H9 (cell line): Measurements from ENCODE around the gene MX1. TPM values are rescaled to one million over a fixed set of nuclear protein-coding genes. Genes with fewer than 3 reads are reported as not detected.

Experiments
- DNase-seq: peaks from one replicate; pipeline ENCODE4 v3.0.0-alpha.2; 2017
- H2AFZ ChIP-seq: one replicate; pipeline ENCODE4 v1.6.1; 2013; ENCODE audit warnings: mild to moderate bottlenecking, low read length, control low read depth, moderate library complexity
- H2AK5ac ChIP-seq: 2 replicates; pipeline ENCODE4 v1.6.1; 2013; ENCODE audit warnings: low read length, control low read depth, mixed read lengths; ENCODE audit not compliant: insufficient read length
- H2BK120ac ChIP-seq: one replicate; pipeline ENCODE4 v1.6.1; 2013; ENCODE audit warnings: low read depth, mild to moderate bottlenecking, low read length, control low read depth, inconsistent platforms; ENCODE audit not compliant: poor library complexity, severe bottlenecking
- H2BK12ac ChIP-seq: 2 replicates; pipeline ENCODE4 v1.6.1; 2013; ENCODE audit warnings: low read length, control low read depth, mixed read lengths, low read depth; ENCODE audit not compliant: insufficient read length
- H2BK15ac ChIP-seq: 2 replicates; pipeline ENCODE4 v1.6.1; 2013; ENCODE audit warnings: low read depth, low read length, control low read depth
- H2BK20ac ChIP-seq: one replicate; pipeline ENCODE4 v1.6.1; 2013; ENCODE audit warnings: low read depth, mild to moderate bottlenecking, low read length, control low read depth, inconsistent platforms; ENCODE audit not compliant: poor library complexity, severe bottlenecking
- H2BK5ac ChIP-seq: 2 replicates; pipeline ENCODE4 v1.6.1; 2013; ENCODE audit warnings: low read length, control low read depth, mixed read lengths; ENCODE audit not compliant: insufficient read length
- H3K14ac ChIP-seq: 2 replicates; pipeline ENCODE4 v1.6.1; 2013; ENCODE audit warnings: low read length, control low read depth; ENCODE audit not compliant: insufficient read depth
- H3K18ac ChIP-seq: 2 replicates; pipeline ENCODE4 v1.6.1; 2013; ENCODE audit warnings: low read depth, mild to moderate bottlenecking, mixed read lengths, low read length, control low read depth; ENCODE audit not compliant: insufficient read length
- H3K23ac ChIP-seq: 2 replicates; pipeline ENCODE4 v1.6.1; 2013; ENCODE audit warnings: low read length, control low read depth, mixed read lengths, low read depth; ENCODE audit not compliant: insufficient read length
- H3K23me2 ChIP-seq: 2 replicates; pipeline ENCODE4 v1.6.1; 2013; ENCODE audit warnings: low read depth, mild to moderate bottlenecking, mixed read lengths, low read length, control low read depth; ENCODE audit not compliant: insufficient read length, poor library complexity, severe bottlenecking
- H3K27ac ChIP-seq: 2 replicates; pipeline ENCODE4 v1.5.1; 2013; ENCODE audit warnings: low read length, control low read depth, mixed read lengths, low read depth; ENCODE audit not compliant: insufficient read length
- H3K27me3 ChIP-seq: 2 replicates; pipeline ENCODE4 v1.6.1; 2013; ENCODE audit warnings: low read length, control low read depth, inconsistent platforms; ENCODE audit not compliant: insufficient read depth
- H3K4ac ChIP-seq: 2 replicates; pipeline ENCODE4 v1.6.1; 2013; ENCODE audit warnings: low read depth, mild to moderate bottlenecking, control low read depth, inconsistent platforms, low read length, moderate library complexity
- H3K4me1 ChIP-seq: 2 replicates; pipeline ENCODE4 v1.6.1; 2013; ENCODE audit warnings: low read length, control low read depth, inconsistent platforms; ENCODE audit not compliant: insufficient read depth
- H3K4me2 ChIP-seq: 2 replicates; pipeline ENCODE4 v1.6.1; 2013; ENCODE audit warnings: low read length, control low read depth, mixed read lengths; ENCODE audit not compliant: insufficient read length, insufficient read depth
- H3K56ac ChIP-seq: 2 replicates; pipeline ENCODE4 v1.6.1; 2013; ENCODE audit warnings: low read depth, mild to moderate bottlenecking, mixed read lengths, low read length, control low read depth; ENCODE audit not compliant: insufficient read length
- H3K79me1 ChIP-seq: 2 replicates; pipeline ENCODE4 v1.6.1; 2013; ENCODE audit warnings: low read depth, mild to moderate bottlenecking, moderate library complexity, low read length, control low read depth, inconsistent platforms; ENCODE audit not compliant: insufficient read depth, poor library complexity, severe bottlenecking
- H3K79me2 ChIP-seq: 2 replicates; pipeline ENCODE4 v1.6.1; 2013; ENCODE audit warnings: low read length, control low read depth, inconsistent platforms; ENCODE audit not compliant: insufficient read depth
- H3K9ac ChIP-seq: 2 replicates; pipeline ENCODE4 v1.6.1; 2013; ENCODE audit warnings: low read length, control low read depth, mixed read lengths; ENCODE audit not compliant: insufficient read length; ENCODE audit errors: extremely low read depth
- H3K9me3 ChIP-seq: one replicate; pipeline ENCODE4 v1.6.1; 2013; ENCODE audit warnings: low read depth, low read length, inconsistent platforms; ENCODE audit not compliant: control insufficient read depth
- H3T11ph ChIP-seq: one replicate; pipeline ENCODE4 v1.6.1; 2013; ENCODE audit warnings: mild to moderate bottlenecking, low read length, control low read depth, inconsistent platforms
- H4K20me1 ChIP-seq: one replicate; pipeline ENCODE4 v1.6.1; 2013; ENCODE audit not compliant: control insufficient read depth, insufficient read length, insufficient read depth
- H4K5ac ChIP-seq: 2 replicates; pipeline ENCODE4 v1.6.1; 2013; ENCODE audit warnings: low read depth, mild to moderate bottlenecking, mixed read lengths, low read length, control low read depth; ENCODE audit not compliant: insufficient read length
- H4K8ac ChIP-seq: replicated peaks from 2 replicates; pipeline ENCODE4 v1.6.1; 2013; ENCODE audit warnings: low read length, control low read depth, mixed read lengths, low read depth; ENCODE audit not compliant: insufficient read length
- H4K91ac ChIP-seq: 2 replicates; pipeline ENCODE4 v1.6.1; 2013; ENCODE audit warnings: low read depth, mild to moderate bottlenecking, moderate library complexity, mixed read lengths, low read length, control low read depth; ENCODE audit not compliant: insufficient read length
- H3K27ac Mint-ChIP-seq, 3 experiments: 2 replicates in 2 of 3; 3 replicates in 1 of 3; pipeline ENCODE4 v1.8.0; 2020 to 2021; ENCODE audit warnings: mixed read lengths in 3 of 3, mild to moderate bottlenecking in 1 of 3, moderate library complexity in 1 of 3
- H3K27me3 Mint-ChIP-seq: 2 replicates; pipeline ENCODE4 v1.8.0; 2021; ENCODE audit warnings: low read depth, mild to moderate bottlenecking, moderate library complexity, mixed read lengths
- H3K36me3 Mint-ChIP-seq, 3 experiments: 2 replicates in 2 of 3; 3 replicates in 1 of 3; pipeline ENCODE4 v1.8.0; 2020 to 2021; ENCODE audit warnings: low read depth in 3 of 3, mixed read lengths in 3 of 3; ENCODE audit not compliant: insufficient read depth in 1 of 3
- H3K4me1 Mint-ChIP-seq, 2 experiments: 2 replicates each; pipeline ENCODE4 v1.8.0; 2020; ENCODE audit warnings: mixed read lengths in 2 of 2
- H3K4me3 Mint-ChIP-seq, 2 experiments: 2 replicates in 1 of 2; 3 replicates in 1 of 2; pipeline ENCODE4 v1.8.0; 2020 to 2021; ENCODE audit warnings: mild to moderate bottlenecking in 2 of 2, mixed read lengths in 2 of 2, moderate library complexity in 1 of 2
- H3K9me3 Mint-ChIP-seq, 2 experiments: 2 replicates in 1 of 2; 3 replicates in 1 of 2; pipeline ENCODE4 v1.8.0; 2020; ENCODE audit warnings: mild to moderate bottlenecking in 2 of 2, mixed read lengths in 2 of 2, moderate library complexity in 1 of 2
- CTCF ChIP-seq: fragments of 200-600 bp; sonication (generic); conservative IDR thresholded peaks from 3 replicates; pipeline ENCODE4 v1.8.0; 2021; ENCODE audit warnings: antibody characterized with exemption, mild to moderate bottlenecking
- WGBS: extraction: QIAGEN DNeasy Blood & Tissue Kit; methylation state at CpG from one replicate; pipeline ENCODE4 v1.1.7; 2013; ENCODE audit warnings: missing lambda C conversion rate, low lambda C conversion rate, mixed read lengths; ENCODE audit not compliant: insufficient read length; ENCODE audit errors: extremely low coverage; 5-methylcytosine and 5-hydroxymethylcytosine counted together
- total RNA-seq: library from RNA; stranded (reverse); gene quantifications from 2 replicates; pipeline ENCODE4 v1.2.1, GENCODE V29; 2021

The MX1 gene
- total RNA-seq, 1 experiment from 2014 or later: 6.3 TPM

- H3K4me3 Mint-ChIP-seq: no peak overlapping the region
- Histone ChIP-seq H4K91ac (no peak overlapping the region), H2BK5ac (no peak overlapping the region), H3K27me3 (no peaks in the 10 kb centered on the region), H3K4me1 (peaks cover 8% of the 10 kb centered on the region; the same call in 1 of the 2 replicates), H2AK5ac (no peak overlapping the region), H3K18ac (no peak overlapping the region), H3K56ac (no peak overlapping the region), H3K4ac (no peak overlapping the region), H3K9me3 (no peaks in the 10 kb centered on the region), H3K9ac (no peak overlapping the region), H2BK20ac (no peak overlapping the region), H3K14ac (no peak overlapping the region), H3K23ac (no peak overlapping the region), H3K79me2 (no peaks in the 10 kb centered on the region), H4K20me1 (no peaks in the 10 kb centered on the region), H3K79me1 (no peaks in the 10 kb centered on the region), H2BK120ac (no peak overlapping the region), H3K23me2 (no peaks in the 10 kb centered on the region), H4K8ac (no peak overlapping the region), H2AFZ (no peak overlapping the region), H3K4me2 (no peak overlapping the region), H3T11ph (no peak overlapping the region), H2BK15ac (no peak overlapping the region), H2BK12ac (no peak overlapping the region), H4K5ac (no peak overlapping the region), H3K27ac (no peak overlapping the region)
- H3K27ac Mint-ChIP-seq: peak overlapping the region in 1 of 3 experiments; percentile 70; a peak in 3 of 7 replicates
- peaks cover 2 to 26% (median 3%) of the 10 kb centered on the region in 3 experiments; a peak in 5 of 7 replicates for H3K36me3 Mint-ChIP-seq
- no CpG with 5 or more reads among the region's 8 CpGs for WGBS
- no peak for DNase-seq
- H3K4me1 Mint-ChIP-seq: peaks cover 43 to 52% of the 10 kb centered on the region in 2 experiments
- no peak for TF ChIP-seq CTCF
- no peaks in the 10 kb centered on the region for H3K27me3 Mint-ChIP-seq
- no peaks in the 10 kb centered on the region for H3K9me3 Mint-ChIP-seq
Observed at GRCh38 chr21:41479686-41480085, 53.6 kb downstream of the MX1 start.
